NB4 (cell line): ENCODE measurements around the gene SERPINF2.

ENCODE experiments used
- POLR2A ChIP-seq: IDR thresholded peaks from 2 replicates; pipeline ENCODE4 v1.6.1; 2011; ENCODE audit warnings: mild to moderate bottlenecking; ENCODE audit not compliant: insufficient read length; ENCODE audit errors: extremely low read depth
- TF ChIP-seq, protein P1 (sequence below): IDR thresholded peaks from one replicate; pipeline ENCODE4 v1.5.1; 2012; ENCODE audit warnings: low read depth, low read length

DNA sequence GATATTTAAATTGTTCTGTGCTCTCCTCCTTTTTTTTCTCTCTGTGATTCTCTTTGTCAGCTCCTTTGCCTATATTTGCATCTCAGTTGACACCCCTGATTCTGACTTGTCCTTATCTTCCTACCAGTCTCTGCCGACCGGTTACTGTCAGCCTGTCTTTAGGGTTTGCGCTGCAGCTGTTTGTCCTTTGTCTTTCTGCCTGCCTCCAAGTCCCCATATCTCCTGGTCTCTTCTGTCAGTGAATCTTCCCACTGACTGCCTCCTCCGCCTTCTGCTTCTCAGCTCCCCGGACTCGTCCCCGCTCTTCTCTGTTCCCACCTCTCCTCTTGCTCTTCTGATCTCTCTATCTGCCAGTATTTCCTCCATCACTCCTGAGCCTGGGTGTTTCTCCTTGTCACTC lies 37.7 kb upstream of the SERPINF2 start:
- TF ChIP-seq, protein P1, sequence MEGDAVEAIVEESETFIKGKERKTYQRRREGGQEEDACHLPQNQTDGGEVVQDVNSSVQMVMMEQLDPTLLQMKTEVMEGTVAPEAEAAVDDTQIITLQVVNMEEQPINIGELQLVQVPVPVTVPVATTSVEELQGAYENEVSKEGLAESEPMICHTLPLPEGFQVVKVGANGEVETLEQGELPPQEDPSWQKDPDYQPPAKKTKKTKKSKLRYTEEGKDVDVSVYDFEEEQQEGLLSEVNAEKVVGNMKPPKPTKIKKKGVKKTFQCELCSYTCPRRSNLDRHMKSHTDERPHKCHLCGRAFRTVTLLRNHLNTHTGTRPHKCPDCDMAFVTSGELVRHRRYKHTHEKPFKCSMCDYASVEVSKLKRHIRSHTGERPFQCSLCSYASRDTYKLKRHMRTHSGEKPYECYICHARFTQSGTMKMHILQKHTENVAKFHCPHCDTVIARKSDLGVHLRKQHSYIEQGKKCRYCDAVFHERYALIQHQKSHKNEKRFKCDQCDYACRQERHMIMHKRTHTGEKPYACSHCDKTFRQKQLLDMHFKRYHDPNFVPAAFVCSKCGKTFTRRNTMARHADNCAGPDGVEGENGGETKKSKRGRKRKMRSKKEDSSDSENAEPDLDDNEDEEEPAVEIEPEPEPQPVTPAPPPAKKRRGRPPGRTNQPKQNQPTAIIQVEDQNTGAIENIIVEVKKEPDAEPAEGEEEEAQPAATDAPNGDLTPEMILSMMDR = no peak
- no peak for TF ChIP-seq POLR2A
